ENCODE measurements around the gene TDG. TPM values are rescaled to one million over a fixed set of nuclear protein-coding genes. Genes with fewer than 3 reads are reported as not detected.

TDG gene
- total RNA-seq, 4 donors from 2014 or later: 5.1 to 17.5 (median 9.0) TPM

- in situ Hi-C loops (cut with MboI; ENCODE audit: low sequenced_read_pairs in 4 of 4): loop anchor here in 2 of 4 donors (25.0 kb wide), 2 partner anchors 179 to 354 kb away; no protein-coding TSS in a partner anchor
- Histone ChIP-seq H3K27ac (no peak overlapping the region), H3K9me3 (no peaks in the 10 kb centered on the region), H3K4me1 (peaks cover 36 to 38% of the 10 kb centered on the region in 2 donors), H3K27me3 (no peaks in the 10 kb centered on the region), H3K4me3 (no peak overlapping the region), H3K36me3 (peaks cover 0 to 61% of the 10 kb centered on the region in 2 donors)
- intact Hi-C loops (cut with DNase I; ENCODE audit: low total_unique reads): no loop called here
- no peak for TF ChIP-seq CTCF (IDR thresholded peaks at IDR 0.05 in 4 of 5, conservative IDR thresholded peaks at IDR 0.05 in 1 of 5)
- TF ChIP-seq POLR2A (IDR thresholded peaks at IDR 0.05): no peak
- DNase-seq: no peak
- ATAC-seq: no peak
Measured at GRCh38 chr12:103933237-103933636, 32.4 kb upstream of the TDG start.

DNA sequence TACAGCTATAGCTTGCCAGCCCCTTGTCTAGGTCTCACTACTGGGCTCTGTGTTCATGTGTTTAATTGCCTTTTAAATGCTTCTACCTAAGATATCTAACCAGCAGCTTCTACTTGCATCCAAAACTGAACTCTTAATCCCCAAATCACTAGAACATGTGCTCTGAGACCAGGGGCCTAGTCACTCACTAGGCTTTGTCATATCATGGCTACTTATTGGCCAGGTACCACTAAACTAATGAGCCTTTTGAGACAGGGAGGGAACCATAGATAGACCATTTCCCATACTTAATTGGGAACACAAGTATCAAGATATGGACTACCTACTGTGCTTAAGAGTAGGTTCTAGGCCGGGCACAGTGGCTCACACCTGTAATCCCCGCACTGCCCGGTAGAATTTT is 29.0 kb upstream of the TDG start:
- in situ Hi-C loops (cut with MboI; ENCODE audit: low sequenced_read_pairs in 4 of 4): loop anchor here in 2 of 4 donors (25.0 kb wide), 2 partner anchors 176 to 351 kb away; no protein-coding TSS in a partner anchor
- no peak for DNase-seq
- no peak for ATAC-seq
- Histone ChIP-seq H3K4me3 (no peak overlapping the region), H3K4me1 (peaks cover 15 to 19% of the 10 kb centered on the region in 2 donors), H3K36me3 (peaks cover 0 to 96% of the 10 kb centered on the region in 2 donors), H3K27me3 (no peaks in the 10 kb centered on the region), H3K27ac (no peak overlapping the region), H3K9me3 (no peaks in the 10 kb centered on the region)
- intact Hi-C loops (cut with DNase I; ENCODE audit: low total_unique reads): no loop called here
- TF ChIP-seq CTCF (IDR thresholded peaks at IDR 0.05 in 4 of 5, conservative IDR thresholded peaks at IDR 0.05 in 1 of 5): no peak
- TF ChIP-seq POLR2A (IDR thresholded peaks at IDR 0.05): no peak

GRCh38 chr12:103944964-103945363 is 20.7 kb upstream of the TDG start:
- in situ Hi-C loops (cut with MboI; ENCODE audit: low sequenced_read_pairs in 4 of 4): loop anchor here in 2 of 4 donors (25.0 kb wide), 2 partner anchors 167 to 342 kb away; no protein-coding TSS in a partner anchor
- Histone ChIP-seq H3K36me3 (peaks cover 6 to 100% of the 10 kb centered on the region in 2 donors), H3K4me3 (no peak overlapping the region), H3K27ac (no peak overlapping the region), H3K27me3 (no peaks in the 10 kb centered on the region), H3K4me1 (no peaks in the 10 kb centered on the region), H3K9me3 (no peaks in the 10 kb centered on the region)
- ATAC-seq (no peak), DNase-seq (no peak)
- intact Hi-C loops (cut with DNase I; ENCODE audit: low total_unique reads): no loop called here
- TF ChIP-seq POLR2A (IDR thresholded peaks at IDR 0.05): no peak
- no peak for TF ChIP-seq CTCF (IDR thresholded peaks at IDR 0.05 in 4 of 5, conservative IDR thresholded peaks at IDR 0.05 in 1 of 5)

DNA sequence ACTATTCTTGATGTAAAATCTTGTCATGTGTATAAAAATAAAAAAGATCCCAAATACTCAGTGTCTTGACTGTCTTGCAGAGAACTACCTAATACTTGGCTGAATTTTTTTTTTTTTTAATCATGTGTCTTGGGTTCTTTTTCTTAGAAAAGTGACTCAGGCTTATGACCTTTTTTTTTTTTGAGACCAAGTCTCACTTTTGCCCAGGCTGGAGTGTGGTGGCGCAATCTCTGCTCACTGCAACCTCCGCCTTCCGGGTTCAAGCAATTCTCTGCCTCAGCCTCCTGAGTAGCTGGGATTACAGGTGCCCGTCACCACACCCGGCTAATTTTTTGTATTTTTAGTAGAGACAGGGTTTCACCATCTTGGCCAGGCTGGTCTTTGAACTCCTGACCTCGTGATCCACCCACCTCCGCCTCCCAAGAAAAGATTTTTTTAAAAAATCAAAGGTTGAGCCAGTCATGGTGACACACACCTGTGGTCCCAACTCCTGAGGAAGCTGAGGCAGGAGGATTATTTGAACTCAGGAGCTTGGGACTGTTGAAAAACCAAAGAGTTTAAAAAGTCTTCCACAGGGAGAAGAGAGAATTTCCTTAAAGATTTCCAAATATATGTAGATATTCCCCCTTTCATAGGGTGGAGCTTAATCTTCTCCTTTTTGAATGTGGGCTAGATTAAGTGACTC is 17.7 kb upstream of the TDG start:
- Histone ChIP-seq H3K4me3 (no peak overlapping the region), H3K9me3 (no peaks in the 10 kb centered on the region), H3K4me1 (no peaks in the 10 kb centered on the region), H3K27ac (no peak overlapping the region), H3K36me3 (peaks cover 0 to 100% of the 10 kb centered on the region in 2 donors), H3K27me3 (no peaks in the 10 kb centered on the region)
- ATAC-seq: no peak
- intact Hi-C loops (cut with DNase I; ENCODE audit: low total_unique reads): no loop called here
- TF ChIP-seq CTCF (IDR thresholded peaks at IDR 0.05 in 4 of 5, conservative IDR thresholded peaks at IDR 0.05 in 1 of 5) (no peak), POLR2A (IDR thresholded peaks at IDR 0.05) (no peak)
- in situ Hi-C loops (cut with MboI; ENCODE audit: low sequenced_read_pairs in 4 of 4): loop anchor here in 2 of 4 donors (25.0 kb wide), 2 partner anchors 164 to 339 kb away; no protein-coding TSS in a partner anchor
- no peak for DNase-seq

All from gastrocnemius medialis (tissue), 4 donors.